HepG2 (cell line): ENCODE results near the gene ADAMTSL4. TPM values are rescaled to one million over a fixed set of nuclear protein-coding genes. Genes with fewer than 3 reads are reported as not detected.
A peak's percentile ranks its signal among the peaks of the same experiment; 100 is the strongest.

Experiments used
- CAMTA2 ChIP-seq: sonication (generic); formaldehyde crosslinking; IDR thresholded peaks from 2 replicates; pipeline ENCODE4 v1.4.0; 2020; ENCODE audit warnings: mild to moderate bottlenecking, missing genetic modification reagents, borderline replicate concordance
- HDAC2 ChIP-seq: sonication (generic); formaldehyde crosslinking; IDR thresholded peaks from 2 replicates; pipeline ENCODE4 v1.4.0; 2020; ENCODE audit warnings: missing genetic modification reagents
- HOXA5 ChIP-seq: sonication (generic); formaldehyde crosslinking; IDR thresholded peaks from 2 replicates; pipeline ENCODE4 v1.4.0; 2020; ENCODE audit warnings: missing genetic modification reagents
- LCORL ChIP-seq, 2 experiments: fragments of 450-650 bp in 1 of 2; sonication (generic) in 1 of 2; formaldehyde crosslinking in 1 of 2; IDR thresholded peaks; 2 replicates each; pipeline versions ENCODE4 v1.5.0 to v1.6.1; 2017 to 2020; ENCODE audit warnings: antibody characterized with exemption in 1 of 2, missing genetic modification reagents in 1 of 2
- MZF1 ChIP-seq: sonication (generic); formaldehyde crosslinking; IDR thresholded peaks from 2 replicates; pipeline ENCODE4 v1.8.1; 2023; ENCODE audit warnings: mild to moderate bottlenecking, missing genetic modification reagents, borderline replicate concordance
- NFE2 ChIP-seq: sonication (generic); formaldehyde crosslinking; IDR thresholded peaks from 2 replicates; pipeline ENCODE4 v1.4.0; 2020; ENCODE audit warnings: missing genetic modification reagents
- NFKB2 ChIP-seq: sonication (generic); formaldehyde crosslinking; IDR thresholded peaks from 2 replicates; pipeline ENCODE4 v1.4.0; 2020; ENCODE audit warnings: missing genetic modification reagents, borderline replicate concordance
- PRDM10 ChIP-seq: sonication (generic); formaldehyde crosslinking; IDR thresholded peaks from 2 replicates; pipeline ENCODE4 v1.4.0; 2020; ENCODE audit warnings: low read depth, missing genetic modification reagents
- SMC3 ChIP-seq: IDR thresholded peaks from 2 replicates; pipeline ENCODE4 v1.6.1; 2011; ENCODE audit warnings: low read length, improper control_type of control experiment
- TBP ChIP-seq: sonication (generic); formaldehyde crosslinking; IDR thresholded peaks from 2 replicates; pipeline ENCODE4 v1.5.0; 2020; ENCODE audit warnings: missing genetic modification reagents
- THAP11 ChIP-seq: IDR thresholded peaks from 2 replicates; pipeline ENCODE4 v1.6.1; 2016; ENCODE audit warnings: missing biosample characterization, missing genetic modification reagents
- ZNF329 ChIP-seq: sonication (generic); formaldehyde crosslinking; IDR thresholded peaks from 2 replicates; pipeline ENCODE4 v1.9.0; 2021; ENCODE audit warnings: low read depth, mild to moderate bottlenecking, missing genetic modification reagents
- polyA plus RNA-seq, 8 experiments: library from polyadenylated mRNA; depleted of rRNA in 3 of 8; stranded (reverse) in 7 of 8; unstranded in 1 of 8; fragments of >200 nt; fragmentation: Illumina TruSeq in 4 of 8; extraction: Trizol in 4 of 8; gene quantifications; 2 replicates each; pipeline versions ENCODE4 v1.2.1 to v1.2.3, GENCODE V29; 2011 to 2016; ENCODE audit warnings: low read depth in 4 of 8, missing spikeins in 1 of 8, mixed read lengths in 1 of 8; ENCODE audit not compliant: insufficient read depth in 1 of 8
- total RNA-seq, 5 experiments: library from RNA; depleted of rRNA; stranded (reverse); fragments of >200 nt; fragmentation: Illumina TruSeq; extraction: Trizol; gene quantifications; 2 replicates each; pipeline ENCODE4 v1.2.3, GENCODE V29; 2016; ENCODE audit warnings: low read depth in 1 of 5
- TF ChIP-seq, protein P1 (sequence below): IDR thresholded peaks from 2 replicates; pipeline ENCODE4 v1.6.1; 2016; ENCODE audit warnings: mild to moderate bottlenecking, missing biosample characterization, missing genetic modification reagents
- TF ChIP-seq, protein P2 (sequence below): sonication (generic); formaldehyde crosslinking; IDR thresholded peaks from 2 replicates; pipeline ENCODE4 v1.4.0; 2020; ENCODE audit warnings: missing genetic modification reagents
- TF ChIP-seq, protein P3 (sequence below): sonication (generic); formaldehyde crosslinking; IDR thresholded peaks from 2 replicates; pipeline ENCODE4 v1.5.1; 2020; ENCODE audit warnings: missing genetic modification reagents, mild to moderate bottlenecking, borderline replicate concordance
- TF ChIP-seq, protein P4 (sequence below): sonication (generic); formaldehyde crosslinking; IDR thresholded peaks from 2 replicates; pipeline ENCODE4 v1.5.0; 2020; ENCODE audit warnings: missing genetic modification reagents, mild to moderate bottlenecking, borderline replicate concordance

The ADAMTSL4 gene
- total and polyA plus RNA-seq, 2 of the 13 experiments (the other 11 are each of a cell fraction or from before 2014, with no cell fraction given) = 3.9 to 16.4 TPM

- TF ChIP-seq, protein P1, sequence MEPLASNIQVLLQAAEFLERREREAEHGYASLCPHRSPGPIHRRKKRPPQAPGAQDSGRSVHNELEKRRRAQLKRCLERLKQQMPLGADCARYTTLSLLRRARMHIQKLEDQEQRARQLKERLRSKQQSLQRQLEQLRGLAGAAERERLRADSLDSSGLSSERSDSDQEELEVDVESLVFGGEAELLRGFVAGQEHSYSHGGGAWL (CRISPR knock-in tag) = no peak
- TF ChIP-seq SMC3 (no peak), CAMTA2 (CRISPR knock-in tag) (no peak), MZF1 (CRISPR knock-in tag) (no peak), THAP11 (CRISPR knock-in tag) (0 out of 2 replicates have a peak, but pooled peaks have one; percentile 16), ZNF329 (CRISPR knock-in tag) (no peak), NFE2 (CRISPR knock-in tag) (no peak), LCORL (IDR thresholded peaks at IDR 0.05) (no peak), LCORL (CRISPR knock-in tag; IDR thresholded peaks at IDR 0.05) (peak; percentile 87), HOXA5 (peak; percentile 64; the same call in 1 of the 2 replicates), HDAC2 (CRISPR knock-in tag) (peak; percentile 83), NFKB2 (CRISPR knock-in tag) (no peak), PRDM10 (CRISPR knock-in tag) (peak; percentile 58; the same call in 1 of the 2 replicates), TBP (CRISPR knock-in tag) (no peak)
- TF ChIP-seq, protein P2, sequence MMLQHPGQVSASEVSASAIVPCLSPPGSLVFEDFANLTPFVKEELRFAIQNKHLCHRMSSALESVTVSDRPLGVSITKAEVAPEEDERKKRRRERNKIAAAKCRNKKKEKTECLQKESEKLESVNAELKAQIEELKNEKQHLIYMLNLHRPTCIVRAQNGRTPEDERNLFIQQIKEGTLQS (CRISPR knock-in tag) = no peak; the same call in 1 of the 2 replicates
- TF ChIP-seq, protein P3, sequence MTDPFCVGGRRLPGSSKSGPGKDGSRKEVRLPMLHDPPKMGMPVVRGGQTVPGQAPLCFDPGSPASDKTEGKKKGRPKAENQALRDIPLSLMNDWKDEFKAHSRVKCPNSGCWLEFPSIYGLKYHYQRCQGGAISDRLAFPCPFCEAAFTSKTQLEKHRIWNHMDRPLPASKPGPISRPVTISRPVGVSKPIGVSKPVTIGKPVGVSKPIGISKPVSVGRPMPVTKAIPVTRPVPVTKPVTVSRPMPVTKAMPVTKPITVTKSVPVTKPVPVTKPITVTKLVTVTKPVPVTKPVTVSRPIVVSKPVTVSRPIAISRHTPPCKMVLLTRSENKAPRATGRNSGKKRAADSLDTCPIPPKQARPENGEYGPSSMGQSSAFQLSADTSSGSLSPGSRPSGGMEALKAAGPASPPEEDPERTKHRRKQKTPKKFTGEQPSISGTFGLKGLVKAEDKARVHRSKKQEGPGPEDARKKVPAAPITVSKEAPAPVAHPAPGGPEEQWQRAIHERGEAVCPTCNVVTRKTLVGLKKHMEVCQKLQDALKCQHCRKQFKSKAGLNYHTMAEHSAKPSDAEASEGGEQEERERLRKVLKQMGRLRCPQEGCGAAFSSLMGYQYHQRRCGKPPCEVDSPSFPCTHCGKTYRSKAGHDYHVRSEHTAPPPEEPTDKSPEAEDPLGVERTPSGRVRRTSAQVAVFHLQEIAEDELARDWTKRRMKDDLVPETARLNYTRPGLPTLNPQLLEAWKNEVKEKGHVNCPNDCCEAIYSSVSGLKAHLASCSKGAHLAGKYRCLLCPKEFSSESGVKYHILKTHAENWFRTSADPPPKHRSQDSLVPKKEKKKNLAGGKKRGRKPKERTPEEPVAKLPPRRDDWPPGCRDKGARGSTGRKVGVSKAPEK = no peak
- TF ChIP-seq, protein P4, sequence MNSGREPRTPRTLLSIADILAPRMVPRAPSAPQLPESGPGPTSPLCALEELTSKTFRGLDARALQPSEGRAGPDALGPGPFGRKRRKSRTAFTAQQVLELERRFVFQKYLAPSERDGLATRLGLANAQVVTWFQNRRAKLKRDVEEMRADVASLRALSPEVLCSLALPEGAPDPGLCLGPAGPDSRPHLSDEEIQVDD (CRISPR knock-in tag) = no peak
Observed at GRCh38 chr1:150567717-150568593, 18.7 kb downstream of the ADAMTSL4 start (continued).
